Sigmoid colon (tissue), 4 donors: ENCODE measurements around the gene METTL14.

Source experiments
- POLR2AphosphoS5 ChIP-seq, 4 donors: sonication (generic); formaldehyde crosslinking; IDR thresholded peaks; one replicate each; pipeline ENCODE4 v1.6.1; 2017; ENCODE audit warnings: antibody characterized with exemption in 4 of 4
- TF ChIP-seq, protein P1 (sequence below), 4 experiments: fragments of 450-650 bp in 3 of 4; fragments of 200-600 bp in 1 of 4; IDR thresholded peaks; one replicate each; pipeline ENCODE4 v1.5.1; 2016 to 2019; ENCODE audit warnings: antibody characterized with exemption in 4 of 4, mild to moderate bottlenecking in 3 of 4, moderate library complexity in 2 of 4

DNA sequence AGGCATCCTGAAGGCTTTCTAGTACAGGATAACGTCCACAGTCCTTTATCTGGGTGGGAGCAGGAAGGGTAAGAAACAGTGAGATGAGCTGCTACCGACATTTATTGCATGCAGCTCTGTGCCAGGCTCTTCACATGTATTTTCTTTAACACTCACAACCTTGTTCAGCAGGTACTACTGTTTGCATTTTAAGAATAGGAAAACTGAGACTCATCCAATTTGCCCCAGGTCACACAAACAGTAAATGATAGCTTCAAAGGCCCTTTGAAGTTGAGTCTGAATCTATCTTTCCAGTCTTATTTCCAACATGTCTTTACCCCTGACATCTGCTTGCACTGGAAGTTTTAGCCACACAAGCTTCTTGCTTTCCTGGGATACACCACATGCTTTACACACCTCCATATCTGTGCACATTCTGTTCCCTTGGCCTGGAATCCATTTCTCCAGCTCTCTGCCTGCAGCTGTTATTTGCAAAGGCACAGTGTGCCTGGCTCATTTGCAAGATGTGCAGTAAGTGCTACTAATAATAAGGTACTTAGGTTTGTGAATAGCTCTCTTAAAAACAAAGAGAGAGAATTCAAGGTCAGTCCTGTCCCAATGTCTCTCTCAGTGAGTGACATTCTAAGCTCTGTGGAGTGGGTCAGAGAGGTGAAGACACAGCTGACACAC, 61.2 kb downstream of the METTL14 start:
- TF ChIP-seq, protein P1, sequence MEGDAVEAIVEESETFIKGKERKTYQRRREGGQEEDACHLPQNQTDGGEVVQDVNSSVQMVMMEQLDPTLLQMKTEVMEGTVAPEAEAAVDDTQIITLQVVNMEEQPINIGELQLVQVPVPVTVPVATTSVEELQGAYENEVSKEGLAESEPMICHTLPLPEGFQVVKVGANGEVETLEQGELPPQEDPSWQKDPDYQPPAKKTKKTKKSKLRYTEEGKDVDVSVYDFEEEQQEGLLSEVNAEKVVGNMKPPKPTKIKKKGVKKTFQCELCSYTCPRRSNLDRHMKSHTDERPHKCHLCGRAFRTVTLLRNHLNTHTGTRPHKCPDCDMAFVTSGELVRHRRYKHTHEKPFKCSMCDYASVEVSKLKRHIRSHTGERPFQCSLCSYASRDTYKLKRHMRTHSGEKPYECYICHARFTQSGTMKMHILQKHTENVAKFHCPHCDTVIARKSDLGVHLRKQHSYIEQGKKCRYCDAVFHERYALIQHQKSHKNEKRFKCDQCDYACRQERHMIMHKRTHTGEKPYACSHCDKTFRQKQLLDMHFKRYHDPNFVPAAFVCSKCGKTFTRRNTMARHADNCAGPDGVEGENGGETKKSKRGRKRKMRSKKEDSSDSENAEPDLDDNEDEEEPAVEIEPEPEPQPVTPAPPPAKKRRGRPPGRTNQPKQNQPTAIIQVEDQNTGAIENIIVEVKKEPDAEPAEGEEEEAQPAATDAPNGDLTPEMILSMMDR (IDR thresholded peaks at IDR 0.05) = no peak
- TF ChIP-seq POLR2AphosphoS5 (IDR thresholded peaks at IDR 0.05) = peak; percentile 49 to 76 (median 74)
